Astrocyte (in vitro differentiated cells and primary cell): ENCODE measurements around the gene SERPINB13.

ENCODE experiments used
- EZH2 ChIP-seq: IDR thresholded peaks from 2 replicates; pipeline ENCODE4 v1.6.1; 2012; ENCODE audit warnings: mild to moderate bottlenecking, low read length, inconsistent platforms; ENCODE audit not compliant: insufficient read depth
- TF ChIP-seq, protein P1 (sequence below): IDR thresholded peaks from 2 replicates; pipeline ENCODE4 v1.5.1; 2011; ENCODE audit warnings: low read depth, mild to moderate bottlenecking, inconsistent platforms, low read length, moderate library complexity; ENCODE audit not compliant: insufficient read depth

DNA sequence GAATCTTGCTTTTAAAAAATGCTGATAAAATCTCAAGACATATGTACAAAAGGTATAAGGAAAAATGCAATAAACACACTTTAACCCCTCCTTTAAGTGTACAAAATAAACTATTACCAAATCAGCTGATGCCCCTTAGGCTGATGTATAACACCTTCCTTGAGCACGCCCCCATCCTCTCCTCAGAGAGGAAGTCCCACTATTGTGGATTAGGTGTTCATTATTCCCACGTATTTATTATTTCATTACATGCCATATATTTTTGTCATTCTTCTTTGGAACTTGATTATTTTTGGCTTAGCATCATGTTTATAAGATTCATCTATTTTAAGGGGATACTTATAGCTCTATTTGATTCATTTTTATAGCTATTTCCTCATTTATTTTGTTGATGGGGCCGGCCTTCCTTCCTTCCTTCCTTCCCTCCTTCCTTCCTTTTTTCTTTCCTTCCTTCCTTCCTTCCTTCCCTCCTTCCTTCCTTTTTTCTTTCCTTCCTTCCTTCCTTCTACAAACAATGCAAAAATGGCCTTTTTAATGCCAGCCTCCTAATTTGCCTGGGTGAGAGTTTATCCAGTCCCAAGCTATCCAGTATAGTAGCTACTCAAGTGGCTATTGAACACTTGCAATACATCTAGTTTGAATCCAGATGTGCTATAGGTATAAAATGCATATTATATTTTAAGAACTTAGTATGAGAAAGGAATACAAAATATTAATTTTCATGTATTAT, 4.0 kb downstream of the SERPINB13 start:
- TF ChIP-seq, protein P1, sequence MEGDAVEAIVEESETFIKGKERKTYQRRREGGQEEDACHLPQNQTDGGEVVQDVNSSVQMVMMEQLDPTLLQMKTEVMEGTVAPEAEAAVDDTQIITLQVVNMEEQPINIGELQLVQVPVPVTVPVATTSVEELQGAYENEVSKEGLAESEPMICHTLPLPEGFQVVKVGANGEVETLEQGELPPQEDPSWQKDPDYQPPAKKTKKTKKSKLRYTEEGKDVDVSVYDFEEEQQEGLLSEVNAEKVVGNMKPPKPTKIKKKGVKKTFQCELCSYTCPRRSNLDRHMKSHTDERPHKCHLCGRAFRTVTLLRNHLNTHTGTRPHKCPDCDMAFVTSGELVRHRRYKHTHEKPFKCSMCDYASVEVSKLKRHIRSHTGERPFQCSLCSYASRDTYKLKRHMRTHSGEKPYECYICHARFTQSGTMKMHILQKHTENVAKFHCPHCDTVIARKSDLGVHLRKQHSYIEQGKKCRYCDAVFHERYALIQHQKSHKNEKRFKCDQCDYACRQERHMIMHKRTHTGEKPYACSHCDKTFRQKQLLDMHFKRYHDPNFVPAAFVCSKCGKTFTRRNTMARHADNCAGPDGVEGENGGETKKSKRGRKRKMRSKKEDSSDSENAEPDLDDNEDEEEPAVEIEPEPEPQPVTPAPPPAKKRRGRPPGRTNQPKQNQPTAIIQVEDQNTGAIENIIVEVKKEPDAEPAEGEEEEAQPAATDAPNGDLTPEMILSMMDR: no peak
- no peak for TF ChIP-seq EZH2
